Islet of Langerhans (tissue), 1 donor: ENCODE data around the gene DRD1.
"Not testable (repeated sequence)": the region's sequence is repeated elsewhere in the genome, so short reads cannot be mapped to it uniquely, and the experiment has no call there.

Source experiments
- FAIRE-seq: peaks from one replicate; lab custom pipeline; 2011; peaks lifted over from hg19 to GRCh38; lab: Jason Lieb, UNC

The DRD1 gene

GRCh38 chr5:175424594-175424993 lies 19.4 kb downstream of the DRD1 start:
- FAIRE-seq, result not testable (repeated sequence)

DNA sequence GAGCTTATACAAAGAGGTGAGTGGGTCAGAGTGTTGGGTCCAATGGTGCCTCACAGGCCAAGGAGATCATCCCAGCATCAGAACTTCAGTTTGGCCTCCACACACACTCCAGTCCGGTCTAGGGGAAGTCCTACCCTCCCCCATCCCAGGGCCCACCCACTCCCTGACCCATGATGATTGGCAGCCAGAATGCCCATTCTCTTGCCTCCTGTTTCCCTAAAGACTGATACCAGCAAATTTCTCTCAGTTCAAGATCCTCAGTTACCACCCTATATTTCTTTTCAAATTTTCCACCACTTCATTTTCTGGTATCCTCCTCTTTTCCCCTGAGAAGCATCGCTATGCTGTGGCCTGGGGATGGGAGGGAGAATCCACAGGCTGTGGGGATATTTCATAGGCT lies 21.9 kb downstream of the DRD1 start:
- FAIRE-seq, result no peak

DNA sequence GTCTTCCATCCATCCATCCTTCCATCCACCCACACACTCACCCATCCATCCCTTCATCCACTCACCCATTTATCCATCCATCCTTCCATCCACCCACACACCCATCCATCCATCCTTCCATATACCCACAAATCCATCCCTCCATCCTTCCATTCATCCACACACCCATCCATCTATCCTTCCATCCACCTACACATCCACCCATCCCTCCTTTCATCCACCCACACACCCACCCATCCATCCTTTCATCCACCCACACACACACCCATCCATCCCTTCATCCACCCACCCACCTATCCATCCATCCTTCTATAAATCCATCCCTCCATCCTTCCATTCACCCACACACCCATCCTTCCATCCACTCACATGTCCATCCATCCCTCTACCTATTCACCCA lies 23.6 kb downstream of the DRD1 start:
- no peak for FAIRE-seq

- no peak for FAIRE-seq
Measured at GRCh38 chr5:175418251-175418650, 25.7 kb downstream of the DRD1 start.

DNA sequence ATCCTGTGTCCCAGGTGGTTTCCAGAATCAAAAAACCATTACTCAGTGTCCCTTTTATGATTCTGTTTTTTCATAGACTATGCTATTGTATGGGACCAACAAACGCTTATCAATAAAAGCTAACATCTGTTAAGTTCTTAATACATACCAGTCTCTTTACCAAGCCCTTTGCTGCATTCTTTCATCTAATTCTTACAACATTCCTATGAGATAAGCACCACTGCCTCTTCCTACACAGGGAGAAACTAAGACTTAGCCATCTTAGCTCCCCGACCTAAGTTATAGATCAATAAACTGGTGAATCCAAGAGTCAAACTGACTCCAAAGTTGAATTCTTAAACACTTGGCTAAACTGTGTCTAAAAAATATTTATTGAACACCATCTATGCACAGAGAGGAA lies 26.6 kb downstream of the DRD1 start:
- no peak for FAIRE-seq

- FAIRE-seq, result no peak
Measured at GRCh38 chr5:175415303-175415702, 28.7 kb downstream of the DRD1 start.

DNA sequence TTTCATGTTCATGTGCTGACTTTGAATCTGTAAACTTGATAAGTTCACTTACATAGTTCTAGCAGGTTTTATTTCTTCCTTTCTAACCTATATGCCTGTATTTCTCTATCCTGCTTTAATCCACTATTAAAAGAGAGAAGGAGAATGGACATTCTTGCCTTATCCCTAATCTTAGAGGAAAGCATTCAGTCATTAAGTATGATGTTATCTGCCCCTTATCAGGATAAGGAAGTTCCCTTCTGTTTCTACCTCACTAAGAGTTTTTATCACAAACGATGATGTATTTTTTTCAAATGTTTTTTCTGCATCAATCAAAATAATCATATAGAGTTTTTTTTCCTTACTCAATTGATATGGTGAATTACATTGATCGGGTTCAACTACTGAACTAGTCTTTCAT lies 33.1 kb downstream of the DRD1 start:
- no peak for FAIRE-seq

DNA sequence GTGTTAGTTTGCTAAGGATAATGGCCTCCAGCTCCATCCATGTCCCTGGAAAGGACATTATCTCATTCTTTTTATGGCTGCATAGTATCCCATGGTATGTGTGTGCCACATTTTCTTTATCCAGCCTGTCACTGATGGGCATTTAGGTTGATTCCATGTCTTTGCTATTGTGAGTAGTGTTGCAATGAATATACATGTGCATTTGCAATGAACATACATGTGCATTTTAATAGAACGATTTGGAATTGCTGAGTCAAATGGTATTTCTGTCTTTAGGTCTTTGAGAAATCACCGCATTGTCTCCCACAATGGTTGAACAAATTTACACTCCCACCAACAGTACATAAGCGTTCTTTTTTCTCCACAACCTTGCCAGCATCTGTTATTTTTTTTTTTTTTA lies 37.7 kb downstream of the DRD1 start:
- FAIRE-seq, result no peak

- FAIRE-seq, result not testable (repeated sequence)
Measured at GRCh38 chr5:175397590-175398297, 46.2 kb downstream of the DRD1 start.

- FAIRE-seq, result not testable (repeated sequence)
Measured at GRCh38 chr5:175395430-175395829, 48.6 kb downstream of the DRD1 start.

- FAIRE-seq, result no peak
Measured at GRCh38 chr5:175394601-175395000, 49.4 kb downstream of the DRD1 start.

- no peak for FAIRE-seq
Measured at GRCh38 chr5:175393897-175394296, 50.1 kb downstream of the DRD1 start.

DNA sequence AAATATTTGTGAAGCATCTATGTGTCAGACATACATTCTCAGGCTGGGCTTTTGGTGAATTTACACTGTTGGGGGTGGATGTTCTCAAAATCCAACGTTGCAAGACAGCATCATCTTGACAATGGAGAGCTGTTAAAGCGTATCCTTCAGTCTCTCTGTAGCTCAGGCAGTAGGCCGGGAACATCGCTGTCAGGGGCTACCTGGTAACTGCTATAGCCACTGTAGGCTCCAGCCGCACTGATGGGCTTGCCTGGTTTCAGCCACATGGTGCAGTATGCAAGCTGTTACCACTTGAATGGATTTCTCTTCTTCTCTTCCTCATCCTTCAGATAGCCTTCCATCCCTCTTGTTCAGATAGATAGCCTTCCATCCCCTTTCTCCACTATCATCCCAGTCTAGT lies 51.7 kb downstream of the DRD1 start:
- FAIRE-seq, result no peak

DNA sequence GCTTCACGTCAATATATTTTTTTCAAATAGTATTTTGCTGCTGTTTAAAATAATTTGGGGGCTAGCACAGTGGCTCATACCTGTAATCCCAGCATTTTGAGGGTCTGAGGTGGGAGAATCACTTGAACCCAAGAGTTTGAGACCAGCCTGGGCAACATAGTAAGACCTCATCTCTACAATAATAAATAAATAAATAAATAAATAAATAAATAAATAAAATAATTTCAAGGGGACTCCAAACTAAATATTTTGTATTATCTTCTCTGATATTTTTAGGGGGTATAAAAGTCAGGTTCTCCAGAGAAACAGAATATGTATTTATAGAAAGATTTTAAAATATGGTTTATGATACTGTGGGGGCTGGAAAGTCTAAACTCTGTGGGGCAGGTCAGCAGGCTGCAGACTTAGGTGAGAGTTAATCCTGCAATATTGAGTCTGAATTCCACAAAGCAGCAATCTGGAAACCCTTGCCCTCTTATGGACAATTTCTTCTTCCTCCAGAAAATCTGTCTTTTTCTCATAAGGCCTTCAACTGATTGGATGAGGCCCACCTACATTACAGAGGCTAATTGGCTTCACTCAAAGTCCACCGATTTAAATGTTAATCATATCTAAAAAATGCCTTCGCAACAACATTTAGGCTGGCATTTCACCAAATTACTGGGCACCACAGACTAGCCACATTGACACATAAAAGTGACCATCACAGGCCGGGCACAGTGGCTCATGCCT lies 53.5 kb downstream of the DRD1 start:
- FAIRE-seq, result no peak
